ENCODE results near the gene DTX3.
"Not testable (repeated sequence)": the region's sequence is repeated elsewhere in the genome, so short reads cannot be mapped to it uniquely, and the experiment has no call there.

DTX3 gene

GRCh38 chr12:57606821-57607220 lies 2.2 kb downstream of the DTX3 start:
- DNase-seq: no peak

- no peak for DNase-seq
These were observed 3.5 kb downstream of the DTX3 start for GRCh38 chr12:57607958-57608663.

DNA sequence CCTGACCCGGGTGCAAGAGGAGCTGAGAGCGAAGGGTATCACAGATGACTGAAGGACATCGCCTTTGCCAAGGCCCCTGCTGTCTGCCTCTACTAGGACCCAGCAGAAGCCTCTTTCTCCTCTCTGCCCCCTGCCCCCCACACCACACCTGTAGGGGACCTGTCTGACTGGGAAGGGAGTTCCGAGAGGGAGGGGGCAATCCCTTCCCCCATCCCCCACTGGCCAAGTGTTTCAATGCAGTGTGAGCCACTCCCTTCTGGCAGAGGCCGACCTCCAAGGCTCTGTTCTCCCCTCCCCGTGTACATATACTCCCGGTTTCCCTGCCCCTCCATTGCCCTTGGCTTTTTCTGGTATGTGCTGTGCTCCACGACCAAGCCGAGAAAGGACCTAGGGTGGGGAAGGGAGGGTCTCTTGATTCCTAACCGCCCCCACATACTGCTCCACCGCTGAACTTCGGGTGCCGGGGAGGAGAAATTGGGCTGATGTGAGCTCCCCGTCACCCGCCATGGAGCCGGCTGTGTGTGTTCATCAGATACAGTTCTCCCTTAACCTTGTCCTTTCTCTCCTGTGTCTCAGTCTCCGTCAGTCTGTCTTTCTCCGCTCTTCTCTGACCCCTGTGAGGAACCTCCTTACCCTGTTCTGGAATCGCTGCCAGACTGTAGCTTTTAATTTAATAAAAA lies 4.6 kb downstream of the DTX3 start:
- no peak for DNase-seq

GRCh38 chr12:57609781-57610553 lies 5.3 kb downstream of the DTX3 start:
- DNase-seq: no peak

DNA sequence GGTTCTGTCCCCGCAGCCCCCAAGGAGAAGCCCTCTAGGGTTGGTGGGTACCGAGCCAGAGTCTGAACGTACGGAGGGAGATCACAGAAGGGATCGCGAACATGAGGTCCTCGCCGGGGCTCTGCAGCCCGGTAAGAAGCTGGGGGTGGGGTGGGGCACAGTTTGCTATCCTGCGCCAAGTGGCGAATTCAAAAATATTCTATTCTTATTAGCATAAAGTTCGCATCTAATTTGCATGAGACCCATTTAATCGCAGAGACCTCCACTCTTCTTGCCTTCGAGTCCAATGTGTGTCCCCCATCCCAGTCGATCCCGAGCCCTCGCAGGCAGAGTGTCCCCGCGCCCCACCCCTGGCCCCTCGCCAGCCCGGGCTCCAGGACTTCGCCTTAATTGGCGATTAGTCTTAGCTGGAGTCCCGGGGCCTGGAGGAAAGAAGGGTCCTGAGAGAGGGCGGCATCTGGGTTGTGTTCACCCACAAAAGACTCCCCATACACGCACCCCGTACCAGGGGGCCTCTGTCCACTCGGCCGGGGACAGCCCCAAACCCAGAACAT lies 6.0 kb downstream of the DTX3 start:
- DNase-seq: no peak

DNA sequence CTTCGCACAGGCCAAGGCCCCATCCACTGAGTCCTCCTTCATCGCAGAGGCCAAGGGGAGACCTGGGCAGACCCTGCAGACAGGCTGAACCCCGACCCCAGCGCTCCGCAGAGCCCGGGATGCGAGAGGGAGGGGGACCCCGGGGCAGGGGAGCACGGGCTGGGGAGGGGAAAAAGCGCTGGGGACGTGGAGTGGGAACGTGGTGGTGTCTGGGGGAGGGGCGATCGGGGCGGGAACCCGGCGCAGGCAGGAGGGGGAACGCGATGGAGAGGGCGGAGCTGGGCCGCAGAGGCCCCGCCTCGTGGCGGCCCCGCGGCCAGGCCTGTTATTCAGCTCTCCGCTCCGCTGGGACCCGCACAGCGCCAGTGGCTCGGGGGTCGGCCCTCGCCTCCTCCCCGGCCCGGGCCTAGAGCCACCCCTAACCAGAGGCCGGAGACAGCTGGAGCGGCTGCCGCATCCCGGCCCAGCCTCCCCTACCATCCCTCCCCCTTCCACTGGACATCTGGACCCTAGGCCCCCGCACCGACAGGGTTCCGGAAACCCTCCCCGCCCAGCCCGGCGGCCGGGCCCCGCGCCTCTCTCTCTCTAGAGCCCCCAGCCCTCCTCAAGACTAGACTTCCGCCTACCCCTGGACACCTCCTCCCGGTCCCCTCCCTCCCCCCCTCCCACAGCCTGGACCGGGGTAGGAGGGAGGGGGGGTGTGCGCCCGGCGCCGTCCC lies 6.6 kb downstream of the DTX3 start, which contains the start of gene ARHGEF25:
Gene ARHGEF25 (plus strand): TSS at position 328 of the 719 bp plus-strand sequence. CDS start 460 bp downstream, outside the sequence.
- peak in 49 of 58 donors; percentile 23 to 78 (median 43) for DNase-seq

GRCh38 chr12:57611827-57612710 lies 7.4 kb downstream of the DTX3 start:
- DNase-seq: peak in 13 of 58 donors; percentile 14 to 62 (median 26)

DNA sequence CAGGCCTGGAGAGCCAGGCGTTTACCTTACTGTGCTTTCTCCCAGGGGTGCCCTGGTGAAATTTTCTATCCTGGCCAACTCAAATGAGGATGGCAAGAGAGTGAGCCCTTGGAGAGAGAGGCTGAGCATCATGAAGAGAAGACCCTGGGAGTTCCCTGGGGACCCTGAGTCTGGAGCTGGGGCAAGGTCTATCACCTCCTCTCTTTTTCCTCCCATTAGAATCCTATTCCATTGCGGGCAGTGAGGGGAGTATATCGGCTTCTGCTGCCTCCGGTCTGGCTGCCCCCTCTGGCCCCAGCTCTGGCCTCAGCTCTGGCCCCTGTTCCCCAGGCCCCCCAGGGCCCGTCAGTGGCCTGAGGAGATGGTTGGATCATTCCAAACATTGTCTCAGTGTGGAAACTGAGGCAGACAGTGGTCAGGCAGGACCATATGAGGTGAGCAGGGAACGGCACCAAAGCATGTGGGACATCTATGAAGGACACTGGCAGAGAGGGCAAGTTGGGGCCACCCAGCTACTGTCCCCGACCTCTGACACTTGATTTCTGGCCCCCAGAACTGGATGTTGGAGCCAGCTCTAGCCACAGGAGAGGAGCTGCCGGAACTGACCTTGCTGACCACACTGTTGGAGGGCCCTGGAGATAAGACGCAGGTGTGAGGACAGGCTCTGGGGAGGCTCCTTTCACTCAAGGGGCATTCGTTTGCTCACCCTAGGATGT lies 8.2 kb downstream of the DTX3 start:
- DNase-seq: no peak

DNA sequence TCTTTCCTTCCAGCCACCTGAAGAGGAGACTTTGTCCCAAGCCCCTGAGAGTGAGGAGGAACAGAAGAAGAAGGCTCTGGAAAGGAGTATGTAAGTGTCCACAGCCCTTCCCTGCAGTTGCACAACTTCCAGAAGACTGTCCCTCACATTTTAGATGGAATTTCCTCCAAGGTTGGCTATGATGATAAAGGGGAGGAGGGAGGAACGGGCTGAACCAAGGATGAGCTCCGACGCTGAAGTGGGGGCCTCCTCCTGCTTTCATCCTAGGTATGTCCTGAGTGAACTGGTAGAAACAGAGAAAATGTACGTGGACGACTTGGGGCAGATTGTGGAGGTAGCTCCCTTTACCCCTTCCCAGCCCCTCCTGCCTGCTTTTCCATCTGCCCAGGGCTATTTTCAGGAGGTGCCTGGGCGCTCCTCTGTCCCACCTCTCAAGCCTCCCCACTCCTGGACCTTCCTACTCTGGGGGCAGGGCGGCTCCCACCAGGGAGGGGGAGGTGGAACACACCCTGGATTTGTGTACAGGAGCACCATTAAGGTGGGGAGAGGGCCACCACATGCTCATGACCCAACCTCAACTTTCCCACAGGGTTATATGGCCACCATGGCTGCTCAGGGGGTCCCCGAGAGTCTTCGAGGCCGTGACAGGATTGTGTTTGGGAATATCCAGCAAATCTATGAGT lies 8.9 kb downstream of the DTX3 start:
- no peak for DNase-seq

DNA sequence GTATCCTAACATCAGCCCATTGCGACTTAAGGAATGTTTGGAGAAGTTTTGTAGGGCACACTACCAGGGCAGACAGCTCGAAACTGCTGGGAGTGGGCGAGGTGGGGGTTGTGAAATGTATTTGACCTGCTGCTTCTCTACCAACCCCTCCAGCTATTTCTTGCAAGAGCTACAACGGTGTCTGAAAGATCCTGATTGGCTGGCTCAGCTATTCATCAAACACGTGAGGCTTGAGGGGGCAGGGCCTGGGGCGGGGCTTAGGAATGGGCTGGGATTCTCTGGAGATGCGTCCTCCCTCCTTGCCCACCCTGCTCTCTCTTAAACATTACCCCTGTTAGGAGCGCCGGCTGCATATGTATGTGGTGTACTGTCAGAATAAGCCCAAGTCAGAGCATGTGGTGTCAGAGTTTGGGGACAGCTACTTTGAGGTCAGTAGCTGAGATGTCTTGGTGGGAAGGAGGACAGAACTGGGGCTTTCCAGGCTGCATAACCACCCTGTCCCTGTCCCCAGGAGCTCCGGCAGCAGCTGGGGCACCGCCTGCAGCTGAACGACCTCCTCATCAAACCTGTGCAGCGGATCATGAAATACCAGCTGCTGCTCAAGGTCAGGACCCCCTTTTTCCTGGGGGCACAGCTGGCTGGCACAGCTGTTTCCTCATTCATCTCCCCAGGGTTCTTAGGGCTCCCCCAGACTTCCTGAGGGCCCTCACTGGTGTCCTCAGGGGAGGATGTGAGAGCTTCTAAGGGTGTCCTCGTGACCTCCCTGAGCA lies 9.7 kb downstream of the DTX3 start:
- DNase-seq: peak in 11 of 58 donors; percentile 10 to 31 (median 22)

- DNase-seq: no peak
These were observed 10.4 kb downstream of the DTX3 start for GRCh38 chr12:57614948-57615500.

GRCh38 chr12:57615637-57616036 lies 11.0 kb downstream of the DTX3 start:
- DNase-seq: no peak

DNA sequence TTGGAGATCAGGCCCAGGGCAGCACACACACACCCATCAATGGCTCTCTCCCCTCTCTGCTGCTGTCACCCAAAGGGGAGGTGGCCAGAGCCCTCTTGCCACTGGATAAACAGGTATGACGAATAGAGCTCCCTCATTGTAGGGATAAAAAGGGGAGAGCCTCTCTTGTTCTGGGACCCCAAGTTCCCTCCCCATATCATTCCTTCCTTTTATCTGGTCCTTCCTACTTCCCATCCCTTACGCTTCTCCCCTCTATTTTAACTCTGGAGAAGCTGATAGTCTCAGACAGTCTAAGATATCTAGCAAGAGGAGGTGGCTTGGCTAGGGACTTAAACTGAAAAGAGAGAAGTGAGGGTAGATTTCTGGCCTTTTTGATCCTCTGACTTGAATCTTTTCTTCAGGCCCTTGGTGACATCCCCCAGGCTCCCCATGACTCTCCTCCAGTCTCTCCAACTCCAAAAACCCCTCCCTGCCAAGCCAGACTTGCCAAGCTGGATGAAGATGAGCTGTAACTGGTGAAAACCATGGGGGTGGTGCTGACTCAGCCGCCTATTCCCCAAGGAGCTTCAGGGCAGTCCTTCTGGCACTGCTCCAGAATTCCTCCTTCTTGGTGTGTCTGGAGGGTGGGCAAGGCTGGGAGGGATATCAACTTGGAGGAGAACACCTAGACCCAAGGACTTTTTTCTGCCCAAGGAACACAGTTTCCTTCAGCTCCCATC lies 11.9 kb downstream of the DTX3 start:
- peak in 11 of 58 donors; percentile 16 to 30 (median 23) for DNase-seq

- DNase-seq: no peak
These were observed 13.3 kb downstream of the DTX3 start for GRCh38 chr12:57617942-57618341.

DNA sequence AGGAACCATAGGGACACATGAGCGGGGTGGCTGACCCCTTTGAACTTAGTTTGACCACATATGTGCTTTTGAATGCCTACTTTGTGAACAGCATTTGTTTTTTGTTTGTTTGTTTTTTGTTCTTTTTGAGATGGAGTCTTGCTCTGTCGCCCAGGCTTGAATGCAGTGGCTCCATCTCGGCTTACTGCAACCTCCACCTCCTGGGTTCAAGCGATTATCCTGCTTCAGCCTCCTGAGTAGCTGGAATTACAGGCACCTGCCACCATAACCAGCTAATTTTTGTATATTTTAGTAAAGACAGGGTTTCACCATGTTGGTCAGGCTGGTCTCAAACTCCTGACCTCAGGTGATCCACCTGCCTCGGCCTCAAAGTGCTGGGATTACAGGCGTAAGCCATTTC lies 13.8 kb downstream of the DTX3 start:
- not testable (repeated sequence) for DNase-seq

DNA sequence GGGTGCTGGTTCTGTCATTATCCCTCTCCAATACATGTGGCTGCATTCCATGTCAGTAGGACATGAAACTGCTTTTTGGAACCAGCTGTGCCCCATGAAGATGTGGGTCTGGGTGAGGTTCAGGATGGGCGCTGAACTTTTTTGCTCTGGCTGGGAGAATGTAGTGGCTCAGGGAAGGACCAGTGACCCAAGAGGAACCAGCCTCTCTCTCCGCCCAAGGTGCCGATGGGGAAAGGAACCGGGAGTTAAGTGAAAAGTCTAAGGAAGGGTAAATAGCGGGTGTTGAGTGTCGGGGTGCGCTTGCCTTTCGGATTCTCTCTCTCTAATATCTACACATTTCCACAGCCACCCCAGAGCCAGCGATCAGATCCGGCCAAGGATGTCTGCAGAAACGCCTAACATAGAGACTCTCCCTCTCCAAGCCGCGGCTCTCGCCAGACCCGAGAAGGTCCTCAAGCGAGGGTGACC lies 14.4 kb downstream of the DTX3 start:
- DNase-seq: no peak

Data from anterior cingulate cortex (tissue), 58 donors.